ENCODE data around the gene PTPRM.
"Not testable (repeated sequence)": the region's sequence is repeated elsewhere in the genome, so short reads cannot be mapped to it uniquely, and the experiment has no call there.

The PTPRM gene

GRCh38 chr18:7733642-7734041, 166.5 kb downstream of the PTPRM start:
- no peak for DNase-seq

GRCh38 chr18:7735196-7735595, 168.1 kb downstream of the PTPRM start:
- no peak for DNase-seq

GRCh38 chr18:7735626-7736175, 168.6 kb downstream of the PTPRM start:
- no peak for DNase-seq

- not testable (repeated sequence) for DNase-seq
Measured at GRCh38 chr18:7736526-7736925, 169.4 kb downstream of the PTPRM start.

GRCh38 chr18:7737550-7737949, 170.4 kb downstream of the PTPRM start:
- DNase-seq: no peak

GRCh38 chr18:7740821-7741220, 173.7 kb downstream of the PTPRM start:
- no peak for DNase-seq

- no peak for DNase-seq
Measured at GRCh38 chr18:7741640-7742039, 174.5 kb downstream of the PTPRM start.

- no peak for DNase-seq
Measured at GRCh38 chr18:7742224-7742623, 175.1 kb downstream of the PTPRM start.

GRCh38 chr18:7743256-7743655, 176.1 kb downstream of the PTPRM start:
- no peak for DNase-seq

- no peak for DNase-seq
Measured at GRCh38 chr18:7746106-7746505, 179.0 kb downstream of the PTPRM start.

- no peak for DNase-seq
Measured at GRCh38 chr18:7748251-7749007, 181.3 kb downstream of the PTPRM start.

- no peak for DNase-seq
Measured at GRCh38 chr18:7749008-7749405, 181.9 kb downstream of the PTPRM start.

- DNase-seq: no peak
Measured at GRCh38 chr18:7749510-7749981, 182.4 kb downstream of the PTPRM start.

- DNase-seq: no peak
Measured at GRCh38 chr18:7750095-7750663, 183.1 kb downstream of the PTPRM start.

- no peak for DNase-seq
Measured at GRCh38 chr18:7750966-7751365, 183.8 kb downstream of the PTPRM start.

GRCh38 chr18:7754258-7754657, 187.1 kb downstream of the PTPRM start:
- no peak for DNase-seq

- no peak for DNase-seq
Measured at GRCh38 chr18:7754725-7755181, 187.6 kb downstream of the PTPRM start.

- DNase-seq: no peak
Measured at GRCh38 chr18:7755753-7756475, 188.8 kb downstream of the PTPRM start.

- DNase-seq: no peak
Measured at GRCh38 chr18:7757175-7757574, 190.1 kb downstream of the PTPRM start.

- no peak for DNase-seq
Measured at GRCh38 chr18:7758764-7759163, 191.6 kb downstream of the PTPRM start.

GRCh38 chr18:7760967-7761948, 194.1 kb downstream of the PTPRM start:
- no peak for DNase-seq

- no peak for DNase-seq
Measured at GRCh38 chr18:7764405-7764804, 197.3 kb downstream of the PTPRM start.

Data from activated CD4-positive, CD25-positive, alpha-beta regulatory T cell treated with anti-CD3 and anti-CD28 coated beads, Interleukin-2, amount 50 U/mL, for 72 hours (primary cell).